WTC11 (cell line): Measurements from ENCODE around the gene SIGLEC12. TPM values are rescaled to one million over a fixed set of nuclear protein-coding genes. Genes with fewer than 3 reads are reported as not detected.

ENCODE experiments used
- ATAC-seq: fragments of 200-7000 bp; cut with Tn5 transposase; 2 replicates; pipeline ENCODE4 v1.10.0; 2021; ENCODE audit warnings: mild to moderate bottlenecking, moderate library complexity
- CTCF ChIA-PET: fragments of 300-600 bp; sonication (Branson Sonifier 250); formaldehyde crosslinking; loops from one replicate; lab custom pipeline; 2021; ENCODE audit warnings: antibody characterized with exemption; lab: Charles Lee
- POLR2A ChIA-PET: fragments of 350-600 bp; sonication (Branson Sonifier 250); formaldehyde crosslinking; loops from one replicate; lab custom pipeline; 2021; ENCODE audit warnings: antibody characterized with exemption; lab: Charles Lee
- DNase-seq: peaks from one replicate; pipeline ENCODE4 v3.0.0; 2021; ENCODE audit warnings: low spot score
- H3K27ac Mint-ChIP-seq: 2 replicates; pipeline ENCODE4 v1.8.0; 2021; ENCODE audit warnings: mixed read lengths
- H3K27me3 Mint-ChIP-seq: 2 replicates; pipeline ENCODE4 v1.8.0; 2021; ENCODE audit warnings: low read depth, mild to moderate bottlenecking, moderate library complexity, mixed read lengths
- H3K36me3 Mint-ChIP-seq: 2 replicates; pipeline ENCODE4 v1.8.0; 2021; ENCODE audit warnings: mixed read lengths
- H3K4me1 Mint-ChIP-seq: 2 replicates; pipeline ENCODE4 v1.8.0; 2022; ENCODE audit warnings: mixed read lengths
- H3K4me3 Mint-ChIP-seq: 2 replicates; pipeline ENCODE4 v1.8.0; 2021; ENCODE audit warnings: mild to moderate bottlenecking, moderate library complexity, mixed read lengths
- H3K9me3 Mint-ChIP-seq: 2 replicates; pipeline ENCODE4 v1.8.0; 2021; ENCODE audit warnings: mixed read lengths
- ATF1 ChIP-seq: sonication (generic); formaldehyde crosslinking; IDR thresholded peaks from 2 replicates; pipeline ENCODE4 v1.8.1; 2023; ENCODE audit warnings: mild to moderate bottlenecking, moderate library complexity, missing genetic modification reagents
- HMGXB4 ChIP-seq: sonication (generic); formaldehyde crosslinking; IDR thresholded peaks from 2 replicates; pipeline ENCODE4 v1.8.1; 2023; ENCODE audit warnings: mild to moderate bottlenecking, moderate library complexity, missing genetic modification reagents
- IRF1 ChIP-seq: sonication (generic); formaldehyde crosslinking; IDR thresholded peaks from 2 replicates; pipeline ENCODE4 v1.8.0; 2023; ENCODE audit warnings: missing genetic modification reagents
- JUN ChIP-seq: sonication (generic); formaldehyde crosslinking; IDR thresholded peaks from 2 replicates; pipeline ENCODE4 v1.8.0; 2023; ENCODE audit warnings: mild to moderate bottlenecking, missing genetic modification reagents
- MAX ChIP-seq: sonication (generic); formaldehyde crosslinking; IDR thresholded peaks from 2 replicates; pipeline ENCODE4 v1.8.0; 2022; ENCODE audit warnings: mild to moderate bottlenecking, missing genetic modification reagents
- MXD4 ChIP-seq: fragments of 250-450 bp; sonication (Bioruptor Pico); IDR thresholded peaks from 2 replicates; pipeline ENCODE4 v1.8.0; 2021; ENCODE audit warnings: mild to moderate bottlenecking, moderate library complexity, borderline replicate concordance
- MYBL2 ChIP-seq: sonication (generic); formaldehyde crosslinking; IDR thresholded peaks from 2 replicates; pipeline ENCODE4 v1.8.1; 2023; ENCODE audit warnings: mild to moderate bottlenecking, moderate library complexity, missing genetic modification reagents
- NFE2L1 ChIP-seq: sonication (generic); formaldehyde crosslinking; IDR thresholded peaks from 2 replicates; pipeline ENCODE4 v1.8.1; 2023; ENCODE audit warnings: missing genetic modification reagents
- NFYB ChIP-seq: sonication (generic); formaldehyde crosslinking; conservative IDR thresholded peaks from 2 replicates; pipeline ENCODE4 v1.8.0; 2022; ENCODE audit warnings: low read depth, missing genetic modification reagents
- NR1H2 ChIP-seq: sonication (generic); formaldehyde crosslinking; IDR thresholded peaks from 2 replicates; pipeline ENCODE4 v1.9.0; 2021; ENCODE audit warnings: mild to moderate bottlenecking, moderate library complexity, missing genetic modification reagents
- PRRX2 ChIP-seq: fragments of 250-450 bp; sonication (Bioruptor Pico); IDR thresholded peaks from 2 replicates; pipeline ENCODE4 v1.8.0; 2021; ENCODE audit warnings: mild to moderate bottlenecking
- RELA ChIP-seq: sonication (generic); formaldehyde crosslinking; IDR thresholded peaks from 2 replicates; pipeline ENCODE4 v1.8.1; 2022; ENCODE audit warnings: missing genetic modification reagents, mild to moderate bottlenecking, borderline replicate concordance
- TEAD4 ChIP-seq: sonication (generic); formaldehyde crosslinking; IDR thresholded peaks from 2 replicates; pipeline ENCODE4 v1.8.0; 2022; ENCODE audit warnings: mild to moderate bottlenecking, missing genetic modification reagents
- ZNF219 ChIP-seq: sonication (generic); formaldehyde crosslinking; IDR thresholded peaks from 2 replicates; pipeline ENCODE4 v1.8.0; 2023; ENCODE audit warnings: missing genetic modification reagents, mild to moderate bottlenecking, borderline replicate concordance
- ZNF416 ChIP-seq: fragments of 250-450 bp; sonication (Bioruptor Pico); IDR thresholded peaks from 2 replicates; pipeline ENCODE4 v1.9.0; 2021; ENCODE audit warnings: mild to moderate bottlenecking, inconsistent platforms
- ZSCAN18 ChIP-seq: fragments of 250-450 bp; sonication (Bioruptor Pico); IDR thresholded peaks from 2 replicates; pipeline ENCODE4 v2.1.2; 2022; ENCODE audit warnings: mild to moderate bottlenecking, moderate library complexity
- total RNA-seq: library from RNA; stranded (reverse); gene quantifications from 3 replicates; pipeline ENCODE4 v1.2.3, GENCODE V29; 2021
- TF ChIP-seq, protein P1 (sequence below): fragments of 250-450 bp; sonication (Bioruptor Pico); IDR thresholded peaks from 2 replicates; pipeline ENCODE4 v1.9.0; 2021; ENCODE audit warnings: mild to moderate bottlenecking, borderline replicate concordance
- TF ChIP-seq, protein P2 (sequence below): sonication (generic); formaldehyde crosslinking; IDR thresholded peaks from 2 replicates; pipeline ENCODE4 v1.8.1; 2023; ENCODE audit warnings: mild to moderate bottlenecking, missing genetic modification reagents, moderate library complexity
- TF ChIP-seq, protein P3 (sequence below): sonication (generic); formaldehyde crosslinking; IDR thresholded peaks from 2 replicates; pipeline ENCODE4 v1.8.0; 2022; ENCODE audit warnings: mild to moderate bottlenecking, missing genetic modification reagents

SIGLEC12 gene
- total RNA-seq, 1 experiment from 2014 or later, result not detected

GRCh38 chr19:51479531-51480331, 21.9 kb downstream of the SIGLEC12 start (continued):
- no peak for TF ChIP-seq ZNF416 (CRISPR knock-in tag)
- TF ChIP-seq TEAD4 (CRISPR knock-in tag), result no peak

GRCh38 chr19:51478381-51479234, 23.0 kb downstream of the SIGLEC12 start, which contains the start of gene CEACAM18:
Gene CEACAM18 (plus strand): TSS chr19:51478539.
- Mint-ChIP-seq H3K27ac (no peak within 1 kb of the TSS), H3K27me3 (peaks cover 23% of the 10 kb centered on the region), H3K36me3 (no peaks in the 10 kb centered on the region), H3K4me3 (no peak within 1 kb of the TSS), H3K9me3 (peaks cover 6% of the 10 kb centered on the region), H3K4me1 (no peaks in the 10 kb centered on the region)
- ChIA-PET POLR2A (no interaction called here), CTCF (interaction anchor here (0.6 to 1.0 kb wide), 4 partner anchors 42 to 180 kb away, joined by 3 read pairs; no protein-coding TSS in a partner anchor)
- no peak for DNase-seq
- ATAC-seq, result no peak
- TF ChIP-seq NFYB (CRISPR knock-in tag) (no peak), NFE2L1 (no peak)

GRCh38 chr19:51477344-51477743, 24.3 kb downstream of the SIGLEC12 start:
- TF ChIP-seq, protein P1, sequence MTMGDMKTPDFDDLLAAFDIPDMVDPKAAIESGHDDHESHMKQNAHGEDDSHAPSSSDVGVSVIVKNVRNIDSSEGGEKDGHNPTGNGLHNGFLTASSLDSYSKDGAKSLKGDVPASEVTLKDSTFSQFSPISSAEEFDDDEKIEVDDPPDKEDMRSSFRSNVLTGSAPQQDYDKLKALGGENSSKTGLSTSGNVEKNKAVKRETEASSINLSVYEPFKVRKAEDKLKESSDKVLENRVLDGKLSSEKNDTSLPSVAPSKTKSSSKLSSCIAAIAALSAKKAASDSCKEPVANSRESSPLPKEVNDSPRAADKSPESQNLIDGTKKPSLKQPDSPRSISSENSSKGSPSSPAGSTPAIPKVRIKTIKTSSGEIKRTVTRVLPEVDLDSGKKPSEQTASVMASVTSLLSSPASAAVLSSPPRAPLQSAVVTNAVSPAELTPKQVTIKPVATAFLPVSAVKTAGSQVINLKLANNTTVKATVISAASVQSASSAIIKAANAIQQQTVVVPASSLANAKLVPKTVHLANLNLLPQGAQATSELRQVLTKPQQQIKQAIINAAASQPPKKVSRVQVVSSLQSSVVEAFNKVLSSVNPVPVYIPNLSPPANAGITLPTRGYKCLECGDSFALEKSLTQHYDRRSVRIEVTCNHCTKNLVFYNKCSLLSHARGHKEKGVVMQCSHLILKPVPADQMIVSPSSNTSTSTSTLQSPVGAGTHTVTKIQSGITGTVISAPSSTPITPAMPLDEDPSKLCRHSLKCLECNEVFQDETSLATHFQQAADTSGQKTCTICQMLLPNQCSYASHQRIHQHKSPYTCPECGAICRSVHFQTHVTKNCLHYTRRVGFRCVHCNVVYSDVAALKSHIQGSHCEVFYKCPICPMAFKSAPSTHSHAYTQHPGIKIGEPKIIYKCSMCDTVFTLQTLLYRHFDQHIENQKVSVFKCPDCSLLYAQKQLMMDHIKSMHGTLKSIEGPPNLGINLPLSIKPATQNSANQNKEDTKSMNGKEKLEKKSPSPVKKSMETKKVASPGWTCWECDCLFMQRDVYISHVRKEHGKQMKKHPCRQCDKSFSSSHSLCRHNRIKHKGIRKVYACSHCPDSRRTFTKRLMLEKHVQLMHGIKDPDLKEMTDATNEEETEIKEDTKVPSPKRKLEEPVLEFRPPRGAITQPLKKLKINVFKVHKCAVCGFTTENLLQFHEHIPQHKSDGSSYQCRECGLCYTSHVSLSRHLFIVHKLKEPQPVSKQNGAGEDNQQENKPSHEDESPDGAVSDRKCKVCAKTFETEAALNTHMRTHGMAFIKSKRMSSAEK (CRISPR knock-in tag), result no peak
- TF ChIP-seq ZNF219 (CRISPR knock-in tag) (no peak), ATF1 (CRISPR knock-in tag) (no peak), MYBL2 (CRISPR knock-in tag) (no peak), RELA (no peak), NR1H2 (CRISPR knock-in tag) (no peak), MAX (CRISPR knock-in tag) (no peak), JUN (CRISPR knock-in tag) (no peak), ZSCAN18 (no peak), PRRX2 (no peak), MXD4 (CRISPR knock-in tag) (no peak), IRF1 (CRISPR knock-in tag) (no peak), HMGXB4 (CRISPR knock-in tag) (no peak)
- TF ChIP-seq, protein P2, sequence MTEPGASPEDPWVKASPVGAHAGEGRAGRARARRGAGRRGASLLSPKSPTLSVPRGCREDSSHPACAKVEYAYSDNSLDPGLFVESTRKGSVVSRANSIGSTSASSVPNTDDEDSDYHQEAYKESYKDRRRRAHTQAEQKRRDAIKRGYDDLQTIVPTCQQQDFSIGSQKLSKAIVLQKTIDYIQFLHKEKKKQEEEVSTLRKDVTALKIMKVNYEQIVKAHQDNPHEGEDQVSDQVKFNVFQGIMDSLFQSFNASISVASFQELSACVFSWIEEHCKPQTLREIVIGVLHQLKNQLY (CRISPR knock-in tag), result no peak
- TF ChIP-seq, protein P3, sequence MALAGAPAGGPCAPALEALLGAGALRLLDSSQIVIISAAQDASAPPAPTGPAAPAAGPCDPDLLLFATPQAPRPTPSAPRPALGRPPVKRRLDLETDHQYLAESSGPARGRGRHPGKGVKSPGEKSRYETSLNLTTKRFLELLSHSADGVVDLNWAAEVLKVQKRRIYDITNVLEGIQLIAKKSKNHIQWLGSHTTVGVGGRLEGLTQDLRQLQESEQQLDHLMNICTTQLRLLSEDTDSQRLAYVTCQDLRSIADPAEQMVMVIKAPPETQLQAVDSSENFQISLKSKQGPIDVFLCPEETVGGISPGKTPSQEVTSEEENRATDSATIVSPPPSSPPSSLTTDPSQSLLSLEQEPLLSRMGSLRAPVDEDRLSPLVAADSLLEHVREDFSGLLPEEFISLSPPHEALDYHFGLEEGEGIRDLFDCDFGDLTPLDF, result no peak
- ATAC-seq (no peak), DNase-seq (no peak)
- Mint-ChIP-seq H3K27ac (no peak overlapping the region), H3K9me3 (peaks cover 6% of the 10 kb centered on the region), H3K4me1 (no peaks in the 10 kb centered on the region), H3K4me3 (no peak overlapping the region), H3K36me3 (no peaks in the 10 kb centered on the region), H3K27me3 (peaks cover 21% of the 10 kb centered on the region)
- ChIA-PET POLR2A (interaction anchor here (0.7 kb wide), 1 partner anchor 611 kb away, joined by 3 read pairs; no protein-coding TSS in a partner anchor), CTCF (no interaction called here)
